NCI-H82 treated with DMSO at 0.1 percent for 48 hours (cell line): ENCODE results near the gene ATG9B.
A peak's percentile ranks its signal among the peaks of the same experiment; 100 is the strongest.

Experiments used
- DNase-seq: peaks from one replicate; lab custom pipeline; 2025; ENCODE audit not compliant: unreplicated experiment; lab: John Stamatoyannopoulos, UW

The ATG9B gene

DNA sequence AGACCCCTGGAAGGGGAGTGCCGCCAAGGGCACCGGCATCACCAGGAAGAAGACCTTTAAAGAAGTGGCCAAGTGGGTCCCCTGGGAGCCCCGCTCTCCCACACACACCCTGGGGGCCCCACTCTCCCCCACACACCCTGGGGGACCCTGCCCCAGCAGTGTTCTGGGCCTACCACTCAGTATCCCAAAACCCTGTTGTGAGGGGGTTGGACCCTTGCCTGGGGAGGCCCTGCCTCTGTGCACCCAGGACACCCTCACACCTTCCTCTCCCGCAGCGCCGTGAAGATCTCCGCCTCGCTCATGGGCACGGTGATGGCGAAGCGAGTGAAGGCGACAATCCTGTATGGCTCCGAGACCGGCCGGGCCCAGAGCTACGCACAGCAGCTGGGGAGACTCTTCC is 22.7 kb downstream of the ATG9B start:
- DNase-seq = no peak

DNA sequence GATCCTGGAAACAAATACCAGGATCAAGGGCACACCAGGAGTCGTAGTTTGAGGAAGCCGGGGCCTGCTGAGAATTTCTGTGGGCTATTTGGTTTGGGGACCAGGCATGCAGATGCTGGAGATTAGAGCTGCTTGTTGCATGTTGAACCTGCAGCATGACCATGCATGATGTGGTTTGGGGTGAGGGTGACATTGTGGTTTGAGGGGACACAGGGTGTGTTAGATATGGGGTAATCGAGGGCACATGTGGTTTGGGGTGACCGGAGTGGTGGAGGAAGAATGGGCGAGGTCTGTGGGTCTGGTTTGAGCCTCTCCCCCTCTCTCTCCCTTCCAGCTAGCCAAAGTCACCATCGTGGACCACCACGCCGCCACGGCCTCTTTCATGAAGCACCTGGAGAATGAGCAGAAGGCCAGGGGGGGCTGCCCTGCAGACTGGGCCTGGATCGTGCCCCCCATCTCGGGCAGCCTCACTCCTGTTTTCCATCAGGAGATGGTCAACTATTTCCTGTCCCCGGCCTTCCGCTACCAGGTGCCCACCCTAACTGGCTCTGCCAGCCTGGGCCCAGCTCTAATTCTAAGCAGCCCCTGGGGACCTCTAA is 23.3 kb downstream of the ATG9B start:
- DNase-seq = no peak

DNA sequence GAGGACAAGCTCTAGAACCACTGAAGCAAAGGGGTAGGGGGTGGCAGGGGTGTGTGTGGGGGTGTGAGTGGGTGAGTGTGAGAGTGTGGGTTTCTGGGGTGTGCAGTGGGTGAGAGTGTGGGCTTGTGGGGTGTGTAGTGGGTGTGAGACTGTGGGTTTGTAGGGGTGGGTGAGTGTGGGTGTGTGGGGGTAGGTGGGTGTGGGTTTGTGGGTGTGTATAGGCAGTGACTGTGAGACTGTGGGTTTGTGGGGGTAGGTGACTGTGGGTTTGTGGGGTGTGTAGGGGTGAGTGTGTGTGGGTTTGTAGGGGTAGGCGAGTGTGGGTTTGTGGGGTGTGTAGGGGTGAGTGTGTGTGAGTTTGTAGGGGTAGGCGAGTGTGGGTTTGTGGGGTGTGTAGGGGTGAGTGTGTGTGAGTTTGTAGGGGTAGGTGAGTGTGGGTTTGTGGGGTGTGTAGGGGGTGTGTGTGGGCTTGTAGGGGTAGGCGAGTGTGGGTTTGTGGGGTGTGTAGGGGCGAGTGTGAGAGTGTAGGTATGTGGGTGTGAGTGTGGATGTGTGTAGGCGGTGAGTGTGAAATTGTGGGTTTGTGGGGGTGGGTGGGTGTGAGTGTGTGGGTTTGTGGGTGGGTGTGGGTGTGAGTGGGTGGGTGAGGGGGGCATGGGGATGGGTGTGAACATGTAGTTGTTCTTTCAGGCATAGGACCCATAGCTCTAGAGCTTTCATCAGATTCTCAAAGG is 24.6 kb downstream of the ATG9B start:
- no peak for DNase-seq

DNA sequence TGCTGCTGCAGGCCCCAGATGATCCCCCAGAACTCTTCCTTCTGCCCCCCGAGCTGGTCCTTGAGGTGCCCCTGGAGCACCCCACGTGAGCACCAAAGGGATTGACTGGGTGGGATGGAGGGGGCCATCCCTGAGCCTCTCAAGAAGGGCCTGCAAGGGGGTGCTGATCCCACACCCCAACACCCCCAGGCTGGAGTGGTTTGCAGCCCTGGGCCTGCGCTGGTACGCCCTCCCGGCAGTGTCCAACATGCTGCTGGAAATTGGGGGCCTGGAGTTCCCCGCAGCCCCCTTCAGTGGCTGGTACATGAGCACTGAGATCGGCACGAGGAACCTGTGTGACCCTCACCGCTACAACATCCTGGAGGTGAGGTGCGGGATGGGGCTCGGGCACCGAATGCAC is 25.3 kb downstream of the ATG9B start:
- DNase-seq = no peak

DNA sequence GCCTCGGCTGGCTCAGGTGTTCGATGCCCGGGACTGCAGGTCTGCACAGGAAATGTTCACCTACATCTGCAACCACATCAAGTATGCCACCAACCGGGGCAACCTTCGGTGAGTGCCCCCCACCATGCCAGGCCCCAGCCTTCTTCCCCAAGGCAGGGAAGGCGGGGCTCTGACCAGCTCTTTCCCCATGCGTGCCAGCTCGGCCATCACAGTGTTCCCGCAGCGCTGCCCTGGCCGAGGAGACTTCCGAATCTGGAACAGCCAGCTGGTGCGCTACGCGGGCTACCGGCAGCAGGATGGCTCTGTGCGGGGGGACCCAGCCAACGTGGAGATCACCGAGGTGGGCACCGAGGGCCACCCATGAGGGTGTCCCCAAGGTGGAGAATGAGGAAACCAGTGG is 26.0 kb downstream of the ATG9B start:
- no peak for DNase-seq

DNA sequence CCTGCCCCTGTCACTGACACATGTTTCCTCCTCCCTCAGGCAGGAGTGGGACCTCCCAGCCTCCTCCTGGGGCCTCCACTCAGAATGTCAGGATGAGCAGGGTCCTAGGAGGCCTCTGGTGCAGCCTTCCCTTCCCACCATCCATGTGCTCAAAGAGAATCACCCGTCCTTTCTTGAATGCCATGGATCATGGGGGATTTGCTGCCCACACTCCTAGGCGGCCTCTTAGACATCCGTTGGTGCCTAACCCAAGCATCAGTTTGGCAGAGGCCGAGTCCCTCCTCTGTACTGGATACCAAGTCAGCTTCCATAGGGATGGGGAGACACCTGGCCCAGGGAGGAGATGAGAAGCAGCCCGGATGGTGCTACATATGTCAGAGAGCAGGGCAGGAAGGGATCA is 26.5 kb downstream of the ATG9B start:
- DNase-seq = no peak

DNA sequence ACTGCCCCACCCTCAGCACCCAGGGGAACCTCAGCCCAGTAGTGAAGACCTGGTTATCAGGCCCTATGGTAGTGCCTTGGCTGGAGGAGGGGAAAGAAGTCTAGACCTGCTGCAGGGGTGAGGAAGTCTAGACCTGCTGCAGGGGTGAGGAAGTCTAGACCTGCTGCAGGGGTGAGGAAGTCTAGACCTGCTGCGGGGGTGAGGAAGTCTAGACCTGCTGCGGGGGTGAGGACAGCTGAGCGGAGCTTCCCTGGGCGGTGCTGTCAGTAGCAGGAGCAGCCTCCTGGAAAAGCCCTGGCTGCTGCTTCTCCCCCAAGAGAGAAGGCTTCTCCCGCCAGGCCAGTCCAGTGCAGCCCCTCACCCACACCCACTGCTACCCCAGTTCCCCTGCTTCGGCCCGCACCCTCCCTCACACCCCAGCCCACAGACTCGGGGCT is 27.2 kb downstream of the ATG9B start:
- no peak for DNase-seq

DNA sequence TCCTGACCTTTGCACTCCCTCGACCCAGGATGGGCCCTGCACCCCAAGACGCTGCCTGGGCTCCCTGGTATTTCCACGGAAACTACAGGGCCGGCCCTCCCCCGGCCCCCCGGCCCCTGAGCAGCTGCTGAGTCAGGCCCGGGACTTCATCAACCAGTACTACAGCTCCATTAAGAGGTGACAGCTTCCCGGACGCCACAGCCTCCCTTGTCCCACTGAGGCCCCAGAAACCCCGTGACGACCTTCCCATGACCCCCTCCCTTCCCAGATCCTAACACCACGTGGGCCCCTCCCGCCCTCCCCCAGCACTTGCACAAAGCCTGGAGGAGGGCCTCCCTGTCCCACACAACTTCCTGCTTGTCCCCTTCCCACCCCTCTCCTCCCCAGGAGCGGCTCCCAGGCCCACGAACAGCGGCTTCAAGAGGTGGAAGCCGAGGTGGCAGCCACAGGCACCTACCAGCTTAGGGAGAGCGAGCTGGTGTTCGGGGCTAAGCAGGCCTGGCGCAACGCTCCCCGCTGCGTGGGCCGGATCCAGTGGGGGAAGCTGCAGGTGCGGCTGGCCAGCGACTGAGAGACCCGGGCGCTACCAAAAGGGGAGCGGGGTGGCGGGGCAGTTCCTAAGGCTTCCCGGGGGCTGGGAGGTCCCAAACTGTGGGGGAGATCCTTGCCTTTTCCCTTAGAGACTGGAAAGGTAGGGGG is 27.8 kb downstream of the ATG9B start:
- no peak for DNase-seq

DNA sequence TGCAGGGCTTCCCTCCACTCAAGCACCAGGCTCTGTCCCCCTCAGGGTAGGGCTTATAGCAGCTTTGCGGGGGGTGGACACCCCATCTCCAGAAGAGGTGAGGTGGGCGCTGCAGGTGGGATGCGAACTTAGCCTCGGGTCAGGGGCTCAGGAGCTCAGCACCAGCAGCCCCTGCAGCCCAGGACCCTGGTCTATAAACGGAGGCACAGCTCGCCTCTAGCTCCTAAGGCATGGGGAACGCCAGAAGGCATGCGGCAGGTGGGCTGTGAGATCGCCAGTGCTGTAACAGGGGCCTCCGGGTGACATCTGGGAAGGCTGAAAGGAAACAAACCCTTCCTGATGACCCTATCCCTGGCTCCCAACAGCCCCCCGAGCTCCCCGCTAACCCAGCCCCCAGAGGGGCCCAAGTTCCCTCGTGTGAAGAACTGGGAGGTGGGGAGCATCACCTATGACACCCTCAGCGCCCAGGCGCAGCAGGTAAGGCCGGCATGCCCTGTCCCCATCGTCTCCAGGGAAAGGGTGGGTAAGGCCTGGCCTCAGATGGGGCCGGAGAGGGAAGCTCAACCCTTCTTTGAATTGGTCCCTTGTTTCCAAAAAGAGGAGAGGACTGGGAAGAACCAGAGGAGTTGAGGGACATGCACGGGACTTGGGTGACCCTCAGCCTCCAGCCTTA is 29.3 kb downstream of the ATG9B start:
- DNase-seq = no peak

DNA sequence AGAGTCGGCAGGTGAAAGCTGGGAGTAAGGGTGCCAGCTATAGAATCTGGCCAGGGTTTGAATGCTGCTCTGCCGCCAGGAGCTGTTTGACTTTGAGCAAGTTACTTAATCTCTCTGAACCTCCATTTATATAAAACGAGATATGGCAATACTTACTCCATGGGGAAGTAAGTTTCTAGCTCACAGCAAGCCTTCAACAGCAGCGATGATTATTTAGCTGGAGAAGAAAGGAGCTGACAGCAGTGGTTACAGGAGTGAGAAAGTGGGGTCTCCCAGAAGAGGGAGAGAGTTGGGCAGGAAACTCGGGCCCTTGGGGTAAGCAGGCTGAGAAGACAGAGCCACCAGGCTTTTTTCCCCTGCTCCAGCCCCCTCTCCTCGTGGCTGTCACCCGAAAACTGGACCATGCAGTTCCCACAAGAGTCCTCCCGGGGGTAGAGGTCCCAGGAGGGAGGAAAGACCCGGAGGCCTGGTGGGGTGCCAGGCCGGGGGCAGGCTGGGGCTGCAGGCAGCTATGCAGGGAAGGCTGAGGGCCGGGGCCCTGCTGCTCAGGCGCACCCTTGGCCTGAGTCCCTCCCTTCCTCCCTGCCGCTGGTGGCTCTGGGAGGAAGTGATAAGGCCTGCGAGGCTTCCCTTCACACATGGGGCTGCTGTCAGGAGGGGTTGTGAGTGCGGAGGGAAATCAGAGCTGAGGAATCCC is 30.0 kb downstream of the ATG9B start:
- DNase-seq = no peak

DNA sequence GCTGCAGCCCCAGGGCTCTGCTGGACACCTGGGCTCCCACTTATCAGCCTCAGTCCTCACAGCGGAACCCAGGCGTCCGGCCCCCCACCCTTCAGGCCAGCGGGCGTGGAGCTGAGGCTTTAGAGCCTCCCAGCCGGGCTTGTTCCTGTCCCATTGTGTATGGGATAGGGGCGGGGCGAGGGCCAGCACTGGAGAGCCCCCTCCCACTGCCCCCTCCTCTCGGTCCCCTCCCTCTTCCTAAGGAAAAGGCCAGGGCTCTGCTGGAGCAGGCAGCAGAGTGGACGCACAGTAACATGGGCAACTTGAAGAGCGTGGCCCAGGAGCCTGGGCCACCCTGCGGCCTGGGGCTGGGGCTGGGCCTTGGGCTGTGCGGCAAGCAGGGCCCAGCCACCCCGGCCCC is 30.8 kb downstream of the ATG9B start:
- no peak for DNase-seq

DNA sequence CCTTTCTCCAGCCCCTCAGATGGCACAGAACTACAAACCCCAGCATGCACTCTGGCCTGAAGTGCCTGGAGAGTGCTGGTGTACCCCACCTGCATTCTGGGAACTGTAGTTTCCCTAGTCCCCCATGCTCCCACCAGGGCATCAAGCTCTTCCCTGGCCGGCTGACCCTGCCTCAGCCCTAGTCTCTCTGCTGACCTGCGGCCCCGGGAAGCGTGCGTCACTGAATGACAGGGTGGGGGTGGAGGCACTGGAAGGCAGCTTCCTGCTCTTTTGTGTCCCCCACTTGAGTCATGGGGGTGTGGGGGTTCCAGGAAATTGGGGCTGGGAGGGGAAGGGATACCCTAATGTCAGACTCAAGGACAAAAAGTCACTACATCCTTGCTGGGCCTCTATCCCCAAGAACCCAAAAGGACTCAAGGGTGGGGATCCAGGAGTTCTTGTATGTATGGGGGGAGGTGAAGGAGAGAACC is 31.4 kb downstream of the ATG9B start:
- DNase-seq = peak; percentile 32

DNA sequence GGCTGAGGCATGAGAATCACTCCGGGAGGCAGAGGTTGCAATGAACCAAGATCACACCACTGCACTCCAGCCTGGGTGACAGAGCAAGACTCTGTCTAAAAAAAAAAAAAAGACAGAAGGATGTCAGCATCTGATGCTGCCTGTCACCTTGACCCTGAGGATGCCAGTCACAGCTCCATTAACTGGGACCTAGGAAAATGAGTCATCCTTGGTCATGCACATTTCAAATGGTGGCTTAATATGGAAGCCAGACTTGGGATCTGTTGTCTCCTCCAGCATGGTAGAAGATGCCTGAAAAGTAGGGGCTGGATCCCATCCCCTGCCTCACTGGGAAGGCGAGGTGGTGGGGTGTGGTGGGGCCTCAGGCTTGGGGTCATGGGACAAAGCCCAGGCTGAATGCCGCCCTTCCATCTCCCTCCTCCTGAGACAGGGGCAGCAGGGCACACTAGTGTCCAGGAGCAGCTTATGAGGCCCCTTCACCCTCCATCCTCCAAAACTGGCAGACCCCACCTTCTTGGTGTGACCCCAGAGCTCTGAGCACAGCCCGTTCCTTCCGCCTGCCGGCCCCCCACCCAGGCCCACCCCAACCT is 32.1 kb downstream of the ATG9B start:
- DNase-seq = no peak

DNA sequence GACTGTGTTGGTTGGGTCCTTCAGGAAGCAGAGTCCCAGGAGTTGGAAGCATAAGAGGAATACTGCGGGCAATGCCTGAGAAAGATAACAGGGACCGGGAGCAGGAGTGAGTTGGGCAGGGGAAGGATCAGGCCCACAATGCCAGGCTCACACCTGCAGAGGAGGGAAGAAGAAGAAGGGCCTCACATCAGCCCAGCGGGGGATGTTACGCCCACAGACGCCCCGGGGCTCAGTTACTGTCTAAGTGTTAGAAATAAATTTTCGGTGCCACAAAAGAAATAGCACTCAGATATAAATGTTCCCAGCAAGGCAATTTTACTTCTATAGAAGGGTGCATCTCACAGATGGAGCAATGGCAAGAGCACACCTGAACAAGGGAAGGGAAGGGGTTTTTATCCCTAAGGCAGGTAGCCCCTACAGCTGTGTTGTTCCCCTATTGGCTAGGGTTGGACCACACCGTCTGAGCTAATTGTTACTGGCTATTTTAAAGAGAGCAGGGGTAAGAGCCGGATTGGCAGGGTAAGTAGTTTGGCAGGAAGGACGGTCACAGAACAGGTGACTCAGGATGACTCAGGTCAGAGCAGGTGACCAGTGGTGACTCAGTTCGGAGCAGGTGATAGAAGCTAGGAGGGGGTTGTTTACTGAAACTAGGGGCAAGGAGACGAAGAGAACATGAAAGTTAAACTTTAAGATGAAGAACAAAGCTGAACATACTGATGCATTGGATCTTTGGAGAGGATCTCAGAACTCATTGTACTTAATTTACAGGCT is 33.7 kb downstream of the ATG9B start, which contains the start of gene NOS3:
NOS3 (plus strand) TSS at position 602 of the 771 bp plus-strand sequence. CDS start 2,787 bp downstream, outside the sequence.
- no peak for DNase-seq

DNA sequence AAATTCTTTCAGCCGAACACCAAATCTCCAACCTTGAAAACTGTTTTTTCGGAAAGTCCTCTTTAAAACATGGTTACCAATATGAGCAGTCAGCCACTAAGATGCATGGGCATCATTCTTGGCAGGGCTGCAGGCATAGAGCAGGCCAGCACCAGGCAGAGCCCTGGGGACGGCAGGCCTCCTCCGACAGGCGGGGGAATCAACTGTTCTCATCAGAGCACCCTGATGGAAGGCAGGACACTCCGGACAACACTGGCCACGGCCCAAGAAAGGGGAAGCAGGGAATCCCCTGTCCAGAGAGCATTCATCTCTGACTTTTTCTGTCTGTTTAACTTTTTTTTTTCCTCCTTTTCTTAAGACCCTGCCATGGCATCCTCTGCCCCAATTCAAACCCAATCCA is 34.8 kb downstream of the ATG9B start:
- DNase-seq = no peak

DNA sequence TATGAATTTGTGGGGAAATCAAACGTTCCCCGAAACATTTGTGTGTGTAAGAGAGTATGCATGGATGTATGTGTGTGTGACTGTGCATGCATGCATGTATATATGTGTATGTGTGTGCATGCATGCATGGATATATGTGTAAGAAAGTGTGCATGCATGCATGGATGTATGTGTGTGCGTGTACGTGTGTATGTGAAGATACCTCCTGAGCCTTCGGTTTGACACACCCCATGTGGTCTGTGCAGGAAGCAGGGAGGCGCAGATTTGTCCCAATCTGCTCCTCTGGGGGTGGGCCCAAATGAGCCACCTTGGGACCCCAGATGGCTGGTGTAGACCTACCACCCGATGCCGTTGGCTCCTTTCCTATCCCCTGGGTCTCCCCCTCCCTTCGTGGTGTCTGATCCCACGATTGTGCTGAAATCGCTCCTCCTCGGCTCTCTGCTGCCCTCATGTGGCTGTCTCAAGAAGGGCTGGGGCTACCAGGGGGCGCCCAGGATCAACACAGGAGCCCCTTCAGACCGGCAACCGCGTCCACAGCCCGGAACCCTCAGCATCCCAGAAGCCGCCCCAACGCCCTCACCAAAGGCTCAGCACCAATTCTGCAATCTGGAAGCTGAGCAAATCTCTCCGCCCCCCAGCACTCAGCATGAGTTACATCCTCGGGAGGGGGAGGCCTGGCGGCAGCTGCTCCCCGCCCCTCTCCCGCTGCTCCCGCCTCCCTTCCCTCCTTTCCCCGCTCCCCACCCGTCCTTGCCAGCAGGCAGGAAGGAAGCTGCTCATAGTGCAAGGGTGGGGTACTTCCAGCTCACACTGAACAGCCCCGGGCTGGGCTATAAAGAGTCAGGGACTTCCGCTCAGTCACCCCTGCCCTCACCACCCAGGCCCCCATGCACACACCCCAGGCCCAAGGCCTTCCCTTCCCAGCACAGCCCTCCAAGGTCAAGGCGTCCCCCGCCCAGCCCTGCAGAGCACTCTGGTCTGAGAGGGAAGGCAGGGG is 35.8 kb downstream of the ATG9B start:
- peak; percentile 58 for DNase-seq

DNA sequence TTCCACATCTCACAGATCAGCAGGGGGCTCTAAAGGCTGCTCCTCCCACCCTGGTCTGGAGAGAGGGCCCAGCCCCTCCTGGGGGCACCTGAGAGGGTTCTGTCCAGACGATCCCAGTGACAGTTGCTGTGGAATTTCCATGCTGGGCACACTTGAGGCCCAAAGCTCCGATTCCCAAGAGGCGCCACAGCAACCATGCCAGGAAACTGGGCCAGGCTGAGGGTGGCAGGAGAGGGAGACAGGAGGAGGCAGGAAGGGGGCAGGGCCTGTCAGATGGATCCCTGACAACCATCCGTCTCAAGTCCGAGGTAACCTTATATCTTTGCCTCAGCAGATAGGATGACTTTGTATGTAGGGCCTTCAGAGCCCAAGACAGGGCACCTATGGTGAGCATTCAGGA is 37.7 kb downstream of the ATG9B start:
- no peak for DNase-seq

DNA sequence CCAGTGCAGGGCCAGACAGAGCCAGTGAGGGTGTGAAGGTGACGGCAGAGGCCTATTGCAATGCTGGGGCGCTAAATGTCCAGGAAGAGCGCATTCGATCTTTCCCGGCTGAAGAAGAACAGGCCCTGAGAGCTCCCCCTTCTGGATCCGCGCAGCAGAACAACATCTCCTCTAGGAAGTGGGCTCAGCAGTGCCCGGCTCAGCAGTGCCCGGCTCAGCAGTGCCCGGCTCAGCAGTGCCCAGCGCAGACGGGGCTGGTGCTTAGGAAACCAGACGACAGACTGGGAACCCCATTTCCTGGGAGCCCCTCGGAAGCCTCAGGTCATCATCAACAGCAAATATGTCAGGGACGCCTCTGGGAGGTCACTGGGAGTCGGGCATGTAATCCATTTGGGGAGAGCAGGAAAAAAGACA is 38.2 kb downstream of the ATG9B start:
- peak; percentile 39 for DNase-seq
